Activated CD8-positive, alpha-beta T cell treated with anti-CD3 and anti-CD28 coated beads for 36 hours (primary cell): ENCODE data around the gene RXRB. TPM values are rescaled to one million over a fixed set of nuclear protein-coding genes. Genes with fewer than 3 reads are reported as not detected.

Source experiments
- ATAC-seq: fragments of 200-7000 bp; cut with Tn5 transposase; one replicate; pipeline ENCODE4 v1.10.0; 2021; ENCODE audit warnings: mild to moderate bottlenecking, moderate library complexity
- CTCF ChIA-PET: fragments of 350-600 bp; sonication (Branson Sonifier 250); formaldehyde crosslinking; loops from one replicate; lab custom pipeline; 2021; ENCODE audit warnings: antibody characterized with exemption; lab: Charles Lee
- POLR2A ChIA-PET: fragments of 350-600 bp; sonication (Branson Sonifier 250); formaldehyde crosslinking; loops from one replicate; lab custom pipeline; 2021; ENCODE audit warnings: antibody characterized with exemption; lab: Charles Lee
- DNase-seq: peaks from one replicate; pipeline ENCODE4 v3.0.0-alpha.2; 2020
- H3K27ac Mint-ChIP-seq: one replicate; pipeline ENCODE4 v1.8.0; 2021; ENCODE audit warnings: mild to moderate bottlenecking, mixed read lengths
- H3K27me3 Mint-ChIP-seq: one replicate; pipeline ENCODE4 v1.8.0; 2021; ENCODE audit warnings: mixed read lengths
- H3K36me3 Mint-ChIP-seq: one replicate; pipeline ENCODE4 v1.8.0; 2021; ENCODE audit warnings: low read depth, mixed read lengths
- H3K4me1 Mint-ChIP-seq: one replicate; pipeline ENCODE4 v1.8.0; 2021; ENCODE audit warnings: low read depth, mixed read lengths
- H3K4me3 Mint-ChIP-seq: one replicate; pipeline ENCODE4 v1.8.0; 2021; ENCODE audit warnings: mild to moderate bottlenecking, moderate library complexity, mixed read lengths
- H3K9me3 Mint-ChIP-seq: one replicate; pipeline ENCODE4 v1.8.0; 2021; ENCODE audit warnings: mixed read lengths
- intact Hi-C: fragments of 100-400 bp; cut with micrococcal nuclease; formaldehyde crosslinking; loops from one replicate; pipeline ENCODE4 v1.10.0; 2022
- total RNA-seq, 2 experiments: library from RNA; stranded (reverse); gene quantifications; one replicate each; pipeline ENCODE4 v1.2.3, GENCODE V29; 2021
- TF ChIP-seq, protein P1 (sequence below): fragments of 200-600 bp; IDR thresholded peaks from one replicate; pipeline ENCODE4 v1.8.0; 2022; ENCODE audit warnings: antibody characterized with exemption, mild to moderate bottlenecking

Gene RXRB
- total RNA-seq, 2 experiments from 2014 or later = 41.2 to 41.9 TPM

DNA sequence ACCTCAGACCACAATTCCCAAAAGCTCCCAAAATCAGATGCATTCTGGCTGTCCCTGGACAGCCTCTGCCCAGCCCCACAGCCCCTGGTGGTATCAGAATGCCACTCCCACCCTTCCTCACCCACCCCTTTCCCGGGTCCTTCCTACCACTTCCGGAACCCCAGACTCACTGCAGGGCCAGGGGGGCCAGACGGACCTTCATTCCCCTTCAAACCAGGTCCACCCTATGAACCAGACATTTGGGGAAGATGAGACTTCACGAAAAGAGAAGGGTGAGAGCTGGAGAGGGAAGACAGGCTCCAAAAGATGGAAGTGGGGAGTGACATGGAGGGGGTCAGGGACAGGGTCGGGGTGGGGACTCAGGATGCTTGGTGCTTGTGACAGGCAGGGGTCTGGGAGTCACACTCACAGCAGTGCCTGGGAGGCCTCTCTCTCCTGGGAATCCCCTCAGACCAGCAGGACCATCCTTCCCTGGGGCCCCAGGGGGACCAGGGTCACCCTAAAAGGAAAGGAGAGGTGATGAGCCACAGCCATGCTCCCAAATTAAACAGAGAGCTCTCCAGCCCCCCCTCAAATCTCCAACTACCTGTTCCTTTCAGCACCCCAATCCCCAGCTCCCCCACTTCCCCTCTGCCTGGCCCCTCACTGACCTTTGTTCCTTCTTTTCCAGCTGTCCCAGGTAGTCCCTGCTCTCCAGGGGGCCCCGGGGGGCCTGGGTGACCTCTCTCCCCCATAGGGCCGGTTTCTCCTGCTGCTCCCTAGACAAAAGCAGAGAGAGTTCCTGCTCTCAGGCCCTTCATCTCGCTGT lies 28.4 kb downstream of the RXRB start:
- TF ChIP-seq, protein P1, sequence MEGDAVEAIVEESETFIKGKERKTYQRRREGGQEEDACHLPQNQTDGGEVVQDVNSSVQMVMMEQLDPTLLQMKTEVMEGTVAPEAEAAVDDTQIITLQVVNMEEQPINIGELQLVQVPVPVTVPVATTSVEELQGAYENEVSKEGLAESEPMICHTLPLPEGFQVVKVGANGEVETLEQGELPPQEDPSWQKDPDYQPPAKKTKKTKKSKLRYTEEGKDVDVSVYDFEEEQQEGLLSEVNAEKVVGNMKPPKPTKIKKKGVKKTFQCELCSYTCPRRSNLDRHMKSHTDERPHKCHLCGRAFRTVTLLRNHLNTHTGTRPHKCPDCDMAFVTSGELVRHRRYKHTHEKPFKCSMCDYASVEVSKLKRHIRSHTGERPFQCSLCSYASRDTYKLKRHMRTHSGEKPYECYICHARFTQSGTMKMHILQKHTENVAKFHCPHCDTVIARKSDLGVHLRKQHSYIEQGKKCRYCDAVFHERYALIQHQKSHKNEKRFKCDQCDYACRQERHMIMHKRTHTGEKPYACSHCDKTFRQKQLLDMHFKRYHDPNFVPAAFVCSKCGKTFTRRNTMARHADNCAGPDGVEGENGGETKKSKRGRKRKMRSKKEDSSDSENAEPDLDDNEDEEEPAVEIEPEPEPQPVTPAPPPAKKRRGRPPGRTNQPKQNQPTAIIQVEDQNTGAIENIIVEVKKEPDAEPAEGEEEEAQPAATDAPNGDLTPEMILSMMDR = no peak
- intact Hi-C loops = no loop called here
- H3K4me1 Mint-ChIP-seq = no peaks in the 10 kb centered on the region
- ChIA-PET POLR2A (no interaction called here), CTCF (interaction anchor here (0.9 to 2.0 kb wide), 4 partner anchors 13 to 48 kb away, joined by 3 to 8 read pairs (median 4); no protein-coding TSS in a partner anchor)
- no peak overlapping the region for H3K4me3 Mint-ChIP-seq
- H3K36me3 Mint-ChIP-seq = no peaks in the 10 kb centered on the region
- DNase-seq = no peak
- no peaks in the 10 kb centered on the region for H3K27me3 Mint-ChIP-seq
- H3K27ac Mint-ChIP-seq = no peak overlapping the region
- ATAC-seq = no peak
- no peaks in the 10 kb centered on the region for H3K9me3 Mint-ChIP-seq

DNA sequence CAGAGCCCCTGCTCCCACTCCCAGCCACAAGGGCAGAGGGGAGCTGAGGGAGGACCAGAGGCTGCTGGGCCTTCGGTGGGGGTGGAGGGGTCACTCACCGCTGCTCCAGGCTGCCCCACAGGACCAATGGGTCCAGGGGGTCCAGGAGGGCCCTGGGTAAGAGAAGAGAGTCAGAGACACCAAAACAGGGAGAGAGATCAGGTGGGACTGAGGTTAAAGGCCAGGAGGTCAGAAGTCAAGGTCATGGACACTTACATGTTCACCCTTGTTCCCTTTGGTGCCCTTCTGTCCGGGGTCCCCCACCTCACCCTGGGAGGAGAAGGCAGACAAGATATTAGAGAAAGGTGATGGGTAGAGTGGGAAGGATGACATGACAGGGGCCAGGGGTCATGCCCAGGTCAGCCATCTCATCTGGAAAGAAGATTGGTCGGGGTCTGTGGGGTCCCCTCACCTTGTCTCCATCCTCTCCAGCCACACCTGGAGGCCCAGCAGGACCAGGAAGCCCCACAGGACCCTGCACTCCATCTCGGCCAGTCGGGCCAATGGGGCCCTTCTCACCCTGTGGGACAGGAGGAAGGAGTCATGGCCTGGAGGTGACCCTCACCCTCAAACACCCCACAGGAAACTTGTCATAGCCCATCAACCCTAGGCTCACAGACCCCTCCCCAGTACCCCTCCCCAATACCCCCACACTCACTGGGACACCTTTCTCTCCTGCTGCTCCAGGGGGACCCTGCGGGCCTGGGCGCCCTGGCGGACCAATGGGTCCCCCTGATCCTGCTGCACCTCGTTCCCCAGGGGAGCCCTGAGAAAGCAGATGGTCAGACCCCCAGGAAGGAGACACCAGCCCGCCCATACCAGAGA lies 29.2 kb downstream of the RXRB start:
- H3K27ac Mint-ChIP-seq = no peak overlapping the region
- no peak for ATAC-seq
- ChIA-PET CTCF (interaction anchor here (0.7 to 2.0 kb wide), 3 partner anchors 10 to 77 kb away, joined by 3 to 6 read pairs (median 3); no protein-coding TSS in a partner anchor), POLR2A (no interaction called here)
- H3K4me1 Mint-ChIP-seq = no peaks in the 10 kb centered on the region
- no peak for DNase-seq
- intact Hi-C loops = no loop called here
- H3K27me3 Mint-ChIP-seq = no peaks in the 10 kb centered on the region
- no peaks in the 10 kb centered on the region for H3K36me3 Mint-ChIP-seq
- H3K9me3 Mint-ChIP-seq = no peaks in the 10 kb centered on the region
- TF ChIP-seq, protein P1 = no peak
- no peak overlapping the region for H3K4me3 Mint-ChIP-seq

DNA sequence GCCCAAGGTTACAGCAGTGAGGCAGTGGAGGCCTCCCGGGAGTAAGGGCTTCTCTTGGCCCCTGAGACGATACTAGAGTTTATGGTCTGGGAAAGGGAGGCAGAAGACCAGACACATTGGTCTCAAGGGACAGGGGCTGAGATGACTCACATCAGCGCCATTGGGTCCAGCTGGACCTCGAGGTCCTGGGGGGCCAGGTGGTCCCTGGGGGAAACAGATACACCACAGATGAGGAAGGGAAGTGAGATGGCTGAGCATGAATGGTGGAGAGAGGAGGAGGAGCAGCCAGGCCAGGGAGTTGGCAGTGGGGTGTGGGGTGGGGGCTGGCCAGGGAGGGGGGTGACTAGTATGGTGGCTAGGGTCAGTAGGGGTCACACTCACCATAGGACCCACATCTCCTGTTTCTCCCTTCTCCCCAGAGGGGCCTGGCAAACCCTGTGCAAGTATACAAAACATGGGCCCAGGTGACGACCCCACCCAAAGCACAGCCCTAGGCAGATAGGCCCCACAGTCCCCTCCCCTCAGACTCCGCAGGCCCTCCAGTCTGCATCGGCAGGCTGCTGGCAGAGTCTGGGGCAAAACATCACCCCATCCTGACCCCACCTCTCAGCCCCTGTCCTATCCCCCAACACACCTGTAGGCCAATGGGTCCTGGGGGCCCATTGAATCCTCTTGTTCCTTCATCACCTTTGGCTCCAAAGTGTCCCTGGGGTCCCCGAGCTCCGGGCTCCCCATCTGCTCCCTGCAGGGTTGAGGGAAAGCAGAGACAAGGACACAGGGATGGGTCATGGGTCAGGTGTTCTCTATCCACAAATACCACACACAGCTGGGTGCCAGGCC lies 30.1 kb downstream of the RXRB start:
- Mint-ChIP-seq H3K4me1 (no peaks in the 10 kb centered on the region), H3K4me3 (no peak overlapping the region), H3K27me3 (no peaks in the 10 kb centered on the region), H3K27ac (no peak overlapping the region), H3K9me3 (no peaks in the 10 kb centered on the region), H3K36me3 (no peaks in the 10 kb centered on the region)
- ChIA-PET POLR2A (no interaction called here), CTCF (interaction anchor here (0.7 to 1.4 kb wide), 2 partner anchors 9 to 78 kb away, joined by 3 read pairs; no protein-coding TSS in a partner anchor)
- ATAC-seq (no peak), DNase-seq (no peak)
- TF ChIP-seq, protein P1 = no peak
- intact Hi-C loops = no loop called here

DNA sequence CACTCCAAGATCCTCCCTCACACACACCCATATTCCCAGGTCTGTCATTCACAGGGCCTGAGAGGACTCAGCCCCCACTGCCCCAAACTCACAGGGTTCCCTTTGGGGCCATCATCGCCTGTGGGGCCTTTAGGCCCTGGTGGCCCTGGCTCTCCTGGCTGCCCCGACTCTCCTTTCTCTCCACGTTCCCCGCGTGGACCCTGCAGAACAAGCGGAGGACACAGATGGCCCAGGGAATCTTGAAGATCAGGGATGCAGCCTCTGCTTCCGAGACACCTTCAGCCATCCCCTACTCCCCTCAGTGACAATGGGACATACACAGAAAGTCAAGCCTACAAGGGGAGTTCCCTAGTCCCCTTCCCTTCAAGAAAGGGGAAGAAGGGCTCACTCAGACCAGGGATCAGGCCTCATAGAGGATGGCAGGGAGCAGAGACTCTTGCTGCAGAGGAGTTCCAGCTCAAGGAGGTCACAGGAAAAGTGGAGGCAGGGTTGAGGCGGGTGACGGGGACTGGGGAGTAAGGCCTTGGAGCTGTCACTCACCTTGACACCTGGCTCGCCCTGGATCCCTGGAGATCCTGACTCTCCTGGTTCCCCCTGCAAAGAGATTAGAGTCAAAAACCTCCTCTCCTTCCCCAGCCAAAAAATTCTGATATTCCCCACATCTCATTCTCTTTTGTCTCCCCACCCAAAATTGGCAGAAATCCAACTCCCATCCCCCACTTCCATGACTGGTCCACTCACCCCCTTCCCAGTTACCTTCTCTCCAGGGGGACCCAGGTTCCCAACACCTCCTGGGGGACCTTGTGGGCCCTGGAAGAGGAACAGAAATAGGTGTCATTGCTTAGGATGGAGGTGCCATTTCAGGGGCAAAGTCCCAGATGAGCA lies 30.9 kb downstream of the RXRB start:
- Mint-ChIP-seq H3K27ac (no peak overlapping the region), H3K36me3 (no peaks in the 10 kb centered on the region), H3K4me3 (no peak overlapping the region), H3K4me1 (no peaks in the 10 kb centered on the region), H3K9me3 (no peaks in the 10 kb centered on the region), H3K27me3 (no peaks in the 10 kb centered on the region)
- ChIA-PET POLR2A (no interaction called here), CTCF (no interaction called here)
- intact Hi-C loops = loop anchor here (10.0 kb wide), 1 partner anchor 75 kb away; no protein-coding TSS in a partner anchor
- TF ChIP-seq, protein P1 = no peak
- ATAC-seq (no peak), DNase-seq (no peak)
